Glutamatergic neuron (in vitro differentiated cells): ENCODE data around the gene TMEM38A. TPM values are rescaled to one million over a fixed set of nuclear protein-coding genes. Genes with fewer than 3 reads are reported as not detected.
"Not testable (repeated sequence)": the region's sequence is repeated elsewhere in the genome, so short reads cannot be mapped to it uniquely, and the experiment has no call there.

Experiments
- DNase-seq: peaks from one replicate; pipeline ENCODE4 v3.0.0; 2022
- H3K27ac Mint-ChIP-seq: one replicate; pipeline ENCODE4 v1.8.0; 2020; ENCODE audit warnings: mild to moderate bottlenecking, mixed read lengths, inconsistent platforms; ENCODE audit not compliant: unreplicated experiment
- H3K27me3 Mint-ChIP-seq: one replicate; pipeline ENCODE4 v1.8.0; 2020; ENCODE audit warnings: mild to moderate bottlenecking, moderate library complexity, mixed read lengths, inconsistent platforms; ENCODE audit not compliant: unreplicated experiment
- H3K36me3 Mint-ChIP-seq: one replicate; pipeline ENCODE4 v1.8.0; 2020; ENCODE audit warnings: mild to moderate bottlenecking, mixed read lengths, inconsistent platforms; ENCODE audit not compliant: unreplicated experiment
- H3K4me1 Mint-ChIP-seq: one replicate; pipeline ENCODE4 v1.8.0; 2020; ENCODE audit warnings: mild to moderate bottlenecking, low read depth, mixed read lengths, inconsistent platforms; ENCODE audit not compliant: unreplicated experiment
- H3K4me3 Mint-ChIP-seq: one replicate; pipeline ENCODE4 v1.8.0; 2020; ENCODE audit warnings: mild to moderate bottlenecking, mixed read lengths, inconsistent platforms; ENCODE audit not compliant: unreplicated experiment
- H3K9me3 Mint-ChIP-seq: one replicate; pipeline ENCODE4 v1.8.0; 2020; ENCODE audit warnings: mild to moderate bottlenecking, moderate library complexity, mixed read lengths, inconsistent platforms; ENCODE audit not compliant: unreplicated experiment
- total RNA-seq: library from RNA; stranded (reverse); fragmentation: NEBNext Ultra II Directional; extraction: Animal tissue kit (Norgen Biotek cat#: 25700); gene quantifications from one replicate; pipeline ENCODE4 v1.2.1, GENCODE V29; 2021; ENCODE audit not compliant: unreplicated experiment
- TF ChIP-seq, protein P1 (sequence below): fragments of 200-600 bp; sonication (generic); IDR thresholded peaks from one replicate; pipeline ENCODE4 v1.5.0; 2021; ENCODE audit not compliant: partially characterized antibody, unreplicated experiment

Gene TMEM38A
- total RNA-seq, 1 donor from 2014 or later: 7.1 TPM

DNA sequence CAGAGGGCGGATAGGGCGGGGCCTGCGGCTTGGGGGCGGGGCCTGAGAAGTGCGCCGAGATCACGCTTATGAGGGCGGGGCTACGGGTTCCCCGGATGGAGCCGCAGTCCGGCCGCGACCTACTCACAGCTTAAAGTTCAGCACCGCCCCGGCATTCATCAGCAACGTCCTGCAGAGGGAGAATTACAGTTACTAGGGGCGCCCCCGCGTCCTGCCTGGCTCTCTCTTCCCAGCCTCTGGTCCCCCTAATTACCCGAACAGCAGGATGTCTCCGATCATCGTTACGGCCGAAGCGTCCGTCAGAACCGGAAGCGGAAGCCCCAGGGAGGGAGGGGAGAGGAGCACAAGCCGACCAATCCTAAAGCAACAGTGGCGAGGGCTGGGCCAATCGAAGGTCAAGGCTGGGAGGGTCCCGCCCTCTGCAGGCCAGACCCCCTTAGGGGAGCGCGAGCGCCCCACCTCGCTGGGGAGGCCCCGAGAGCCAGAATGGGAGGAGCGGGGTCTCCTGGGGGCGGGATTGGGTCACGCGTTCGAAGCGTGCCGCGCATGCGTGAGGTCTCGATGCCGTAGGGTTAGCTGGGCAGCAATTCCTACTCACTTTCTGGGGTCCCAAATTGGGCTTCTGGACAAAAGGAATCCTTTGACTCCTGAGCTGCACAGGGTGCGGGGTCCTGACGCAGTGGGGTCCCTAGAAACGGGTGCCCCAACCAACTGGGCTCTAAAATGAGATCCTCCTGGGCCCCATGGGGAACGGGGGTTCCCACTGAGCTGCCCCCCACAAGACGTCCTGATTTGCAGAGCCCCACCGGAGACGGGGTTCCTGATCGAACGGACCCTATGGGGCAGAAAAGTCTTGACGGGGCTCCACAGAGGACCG is 869 bp upstream of the TMEM38A start, which contains the start of gene SMIM7:
TSS of gene SMIM7 (minus strand) at position 313 of the 877 bp plus-strand sequence. CDS start at position 279, 34 bp downstream.
- peak within 1 kb of the TSS; percentile 97 for H3K27ac Mint-ChIP-seq
- peaks cover 12% of the 10 kb centered on the region for H3K4me1 Mint-ChIP-seq
- TF ChIP-seq, protein P1, sequence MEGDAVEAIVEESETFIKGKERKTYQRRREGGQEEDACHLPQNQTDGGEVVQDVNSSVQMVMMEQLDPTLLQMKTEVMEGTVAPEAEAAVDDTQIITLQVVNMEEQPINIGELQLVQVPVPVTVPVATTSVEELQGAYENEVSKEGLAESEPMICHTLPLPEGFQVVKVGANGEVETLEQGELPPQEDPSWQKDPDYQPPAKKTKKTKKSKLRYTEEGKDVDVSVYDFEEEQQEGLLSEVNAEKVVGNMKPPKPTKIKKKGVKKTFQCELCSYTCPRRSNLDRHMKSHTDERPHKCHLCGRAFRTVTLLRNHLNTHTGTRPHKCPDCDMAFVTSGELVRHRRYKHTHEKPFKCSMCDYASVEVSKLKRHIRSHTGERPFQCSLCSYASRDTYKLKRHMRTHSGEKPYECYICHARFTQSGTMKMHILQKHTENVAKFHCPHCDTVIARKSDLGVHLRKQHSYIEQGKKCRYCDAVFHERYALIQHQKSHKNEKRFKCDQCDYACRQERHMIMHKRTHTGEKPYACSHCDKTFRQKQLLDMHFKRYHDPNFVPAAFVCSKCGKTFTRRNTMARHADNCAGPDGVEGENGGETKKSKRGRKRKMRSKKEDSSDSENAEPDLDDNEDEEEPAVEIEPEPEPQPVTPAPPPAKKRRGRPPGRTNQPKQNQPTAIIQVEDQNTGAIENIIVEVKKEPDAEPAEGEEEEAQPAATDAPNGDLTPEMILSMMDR: peak; percentile 10
- peaks cover 6% of the 10 kb centered on the region for H3K27me3 Mint-ChIP-seq
- DNase-seq: peak; percentile 99
- no peaks in the 10 kb centered on the region for H3K36me3 Mint-ChIP-seq
- H3K4me3 Mint-ChIP-seq: peak within 1 kb of the TSS; percentile 97
- H3K9me3 Mint-ChIP-seq: peaks cover 9% of the 10 kb centered on the region

- TF ChIP-seq, protein P1: no peak
- DNase-seq: peak; percentile 51
- Mint-ChIP-seq H3K27me3 (peaks cover 6% of the 10 kb centered on the region), H3K27ac (peak overlapping the region; percentile 70), H3K9me3 (peaks cover 9% of the 10 kb centered on the region), H3K4me1 (peaks cover 12% of the 10 kb centered on the region), H3K36me3 (no peaks in the 10 kb centered on the region), H3K4me3 (peak overlapping the region; percentile 84)
Observed at GRCh38 chr19:16661480-16662034, 618 bp downstream of the TMEM38A start.

DNA sequence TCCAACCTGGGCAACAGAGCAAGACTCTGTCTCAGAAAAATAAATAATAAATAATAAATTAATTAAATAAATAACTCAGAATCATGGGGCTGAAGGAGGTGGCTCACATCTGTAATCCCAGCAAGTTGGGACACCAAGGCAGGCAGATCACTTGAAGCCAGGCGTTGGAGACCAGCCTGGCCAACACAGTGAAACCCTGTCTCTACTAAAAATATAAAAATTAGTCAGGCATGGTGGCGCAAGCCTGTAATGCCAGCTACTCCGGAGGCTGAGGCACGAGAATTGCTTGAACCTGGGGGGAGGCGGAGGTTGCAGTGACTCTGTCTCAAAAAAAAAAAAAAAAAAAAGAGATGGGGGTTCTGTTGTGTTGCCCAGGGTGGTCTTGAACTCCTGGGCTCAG is 7.2 kb downstream of the TMEM38A start:
- H3K4me1 Mint-ChIP-seq: no peaks in the 10 kb centered on the region
- DNase-seq: no peak
- TF ChIP-seq, protein P1: no peak
- no peaks in the 10 kb centered on the region for H3K36me3 Mint-ChIP-seq
- no peaks in the 10 kb centered on the region for H3K27me3 Mint-ChIP-seq
- H3K9me3 Mint-ChIP-seq: no peaks in the 10 kb centered on the region
- no peak overlapping the region for H3K4me3 Mint-ChIP-seq
- H3K27ac Mint-ChIP-seq: no peak overlapping the region

DNA sequence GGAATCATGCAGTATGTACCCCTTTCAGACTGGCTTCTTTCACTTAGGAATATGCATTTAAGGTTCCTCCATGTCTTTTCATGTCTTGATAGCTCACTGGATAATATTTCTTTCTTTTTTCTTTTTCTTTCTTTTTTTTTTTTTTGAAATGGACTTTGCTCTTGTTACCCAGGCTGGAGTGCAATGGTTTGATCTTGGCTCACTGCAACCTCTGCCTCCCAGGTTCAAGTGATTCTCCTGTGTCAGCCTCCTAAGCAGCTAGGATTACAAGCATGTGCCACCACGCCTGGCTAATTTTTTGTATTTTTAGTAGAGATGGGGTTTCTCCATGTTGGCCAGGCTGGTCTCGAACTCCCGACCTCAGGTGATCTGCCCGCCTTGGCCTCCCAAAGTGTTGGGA is 7.8 kb downstream of the TMEM38A start:
- H3K27ac Mint-ChIP-seq, H3K27me3 Mint-ChIP-seq, H3K4me3 Mint-ChIP-seq, DNase-seq, H3K9me3 Mint-ChIP-seq, H3K4me1 Mint-ChIP-seq, H3K36me3 Mint-ChIP-seq: not testable (repeated sequence)

GRCh38 chr19:16670291-16670690 is 9.4 kb downstream of the TMEM38A start:
- no peaks in the 10 kb centered on the region for H3K27me3 Mint-ChIP-seq
- H3K36me3 Mint-ChIP-seq: no peaks in the 10 kb centered on the region
- H3K4me1 Mint-ChIP-seq: no peaks in the 10 kb centered on the region
- no peak overlapping the region for H3K27ac Mint-ChIP-seq
- H3K4me3 Mint-ChIP-seq: no peak overlapping the region
- no peaks in the 10 kb centered on the region for H3K9me3 Mint-ChIP-seq
- TF ChIP-seq, protein P1: no peak
- no peak for DNase-seq
